ENCODE results near the gene SPEN. TPM values are rescaled to one million over a fixed set of nuclear protein-coding genes. Genes with fewer than 3 reads are reported as not detected.
"Not testable (repeated sequence)": the region's sequence is repeated elsewhere in the genome, so short reads cannot be mapped to it uniquely, and the experiment has no call there.

The SPEN gene
- total RNA-seq, 1 donor from 2014 or later: 20.5 TPM

DNA sequence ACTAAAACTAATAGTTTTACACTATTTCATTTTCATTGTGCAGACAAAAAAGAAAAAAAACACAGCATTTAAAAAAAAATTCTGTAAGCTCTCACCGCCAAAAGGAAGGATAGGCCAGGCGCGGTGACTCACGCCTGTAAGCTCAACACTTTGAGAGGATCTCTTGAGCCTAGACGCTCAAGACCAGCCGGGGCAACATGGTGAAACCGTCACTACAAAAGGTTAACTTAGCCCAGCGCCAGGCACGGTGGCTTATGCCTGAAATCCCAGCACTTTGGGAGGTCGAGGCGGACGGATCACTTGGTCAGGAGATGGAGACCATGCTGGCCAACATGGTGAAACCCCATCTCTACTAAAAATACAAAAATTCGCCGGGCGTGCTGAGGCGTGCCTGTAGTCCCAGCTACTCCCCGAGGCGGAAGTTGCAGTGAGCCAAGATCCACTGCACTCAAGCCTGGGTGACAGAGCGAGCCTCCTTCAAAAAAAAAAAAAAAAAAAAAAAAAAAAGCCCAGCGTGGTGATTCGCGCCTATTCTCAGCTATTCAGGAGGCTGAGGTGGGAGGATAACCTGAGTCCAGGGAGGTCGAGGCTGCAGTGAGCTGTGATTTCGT lies 14.3 kb upstream of the SPEN start:
- intact Hi-C loops (cut with micrococcal nuclease): loop anchor here (10.0 kb wide), 1 partner anchor 72 kb away; no protein-coding TSS in a partner anchor
- ATAC-seq (no peak), DNase-seq (peak; percentile 53)

DNA sequence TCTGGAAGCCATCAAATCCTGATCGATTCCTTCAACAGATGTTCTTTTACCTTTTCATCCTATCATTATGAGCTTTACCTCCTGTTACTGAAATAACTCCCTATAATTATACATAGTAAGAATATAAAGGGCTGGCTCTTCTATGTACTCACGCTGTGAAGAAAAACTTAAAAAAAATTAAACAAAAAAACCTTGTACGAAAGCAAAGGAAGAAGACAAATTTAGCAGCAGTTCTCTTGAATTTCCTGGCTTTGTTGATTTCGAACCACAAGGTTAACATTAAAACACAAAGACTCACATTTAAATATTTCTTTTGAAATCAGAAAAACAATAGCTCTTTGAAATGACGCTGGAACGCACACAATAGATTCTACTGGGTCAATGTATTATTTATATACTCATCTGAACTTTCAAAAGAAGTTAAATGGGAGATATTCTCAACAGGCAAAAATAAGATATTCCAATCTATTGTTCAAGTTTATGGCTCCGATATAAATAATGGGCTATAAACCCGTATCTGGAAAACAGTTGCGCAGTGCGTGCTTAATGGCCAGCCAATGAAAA lies 13.6 kb upstream of the SPEN start:
- ATAC-seq: no peak
- intact Hi-C loops (cut with micrococcal nuclease): loop anchor here (10.0 kb wide), 1 partner anchor 71 kb away; no protein-coding TSS in a partner anchor
- no peak for DNase-seq

DNA sequence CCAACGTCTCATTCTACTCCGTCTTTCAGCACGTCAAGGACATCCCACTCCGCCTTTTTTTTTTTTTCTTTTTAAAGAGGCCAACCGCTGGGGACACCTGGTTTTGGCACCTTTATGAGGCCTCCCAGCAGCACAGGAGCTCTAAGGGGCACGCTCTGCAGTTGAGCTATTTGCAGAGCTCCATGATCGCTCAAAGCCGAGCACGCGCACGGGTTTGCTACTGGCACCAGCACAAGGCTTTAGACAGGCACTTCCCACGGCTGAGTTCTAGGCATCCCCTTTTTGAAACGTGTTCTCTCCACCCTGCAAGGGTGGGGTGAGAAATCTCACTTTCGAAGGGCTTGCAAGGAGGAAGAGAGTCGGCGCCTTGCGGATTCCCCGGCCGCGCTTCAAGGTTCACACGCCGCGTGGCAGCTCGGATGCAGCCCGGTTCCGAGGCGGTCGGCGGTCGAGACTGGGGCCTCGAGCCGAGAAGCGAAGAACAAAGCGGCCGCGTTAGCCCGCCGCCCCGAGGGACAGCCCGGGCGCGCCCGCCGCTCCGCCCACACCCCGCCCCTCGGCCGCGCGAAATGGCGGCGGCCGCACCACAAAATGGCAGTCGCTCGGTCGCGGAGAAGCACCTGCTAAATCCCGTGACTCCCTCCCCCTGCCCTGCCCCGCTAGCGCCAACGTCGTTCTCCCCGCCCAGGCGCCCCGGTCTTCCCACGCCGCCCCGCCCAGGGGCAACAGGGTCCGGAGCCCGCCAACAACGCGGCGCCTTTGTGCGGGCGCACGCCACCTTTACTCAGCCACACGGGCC lies 12.9 kb upstream of the SPEN start:
- peak; percentile 83 for ATAC-seq
- DNase-seq: peak; percentile 94
- intact Hi-C loops (cut with micrococcal nuclease): loop anchor here (10.0 kb wide), 1 partner anchor 70 kb away; no protein-coding TSS in a partner anchor

DNA sequence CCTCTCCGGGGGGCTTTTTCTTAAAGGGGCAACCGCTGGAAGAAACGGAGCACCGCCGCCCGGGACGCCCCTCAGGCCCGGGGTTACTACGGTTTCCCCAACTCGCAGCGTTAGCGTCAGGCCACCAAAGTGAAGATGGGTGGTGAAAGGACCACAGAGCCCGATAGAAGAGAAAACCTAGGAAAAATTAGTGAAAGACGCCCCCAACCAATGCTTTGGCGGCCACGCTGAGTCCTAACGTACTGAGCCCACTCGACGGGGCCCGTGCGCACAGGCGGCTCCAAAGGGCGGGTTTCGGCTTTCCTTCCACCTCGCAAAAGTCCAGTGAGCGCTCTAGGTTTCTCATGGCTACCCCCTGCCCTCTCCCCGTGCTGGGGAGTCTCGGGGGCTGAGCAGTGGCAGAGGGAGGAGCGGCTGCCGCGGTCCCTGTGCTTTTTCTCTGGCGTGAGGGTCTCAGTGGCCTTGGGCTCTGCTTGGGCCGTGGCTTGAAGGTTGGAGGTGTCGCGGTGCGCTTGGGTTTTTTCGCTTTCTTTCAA lies 12.2 kb upstream of the SPEN start:
- ATAC-seq: peak; percentile 27
- DNase-seq: no peak
- intact Hi-C loops (cut with micrococcal nuclease): loop anchor here (10.0 kb wide), 1 partner anchor 70 kb away; no protein-coding TSS in a partner anchor

DNA sequence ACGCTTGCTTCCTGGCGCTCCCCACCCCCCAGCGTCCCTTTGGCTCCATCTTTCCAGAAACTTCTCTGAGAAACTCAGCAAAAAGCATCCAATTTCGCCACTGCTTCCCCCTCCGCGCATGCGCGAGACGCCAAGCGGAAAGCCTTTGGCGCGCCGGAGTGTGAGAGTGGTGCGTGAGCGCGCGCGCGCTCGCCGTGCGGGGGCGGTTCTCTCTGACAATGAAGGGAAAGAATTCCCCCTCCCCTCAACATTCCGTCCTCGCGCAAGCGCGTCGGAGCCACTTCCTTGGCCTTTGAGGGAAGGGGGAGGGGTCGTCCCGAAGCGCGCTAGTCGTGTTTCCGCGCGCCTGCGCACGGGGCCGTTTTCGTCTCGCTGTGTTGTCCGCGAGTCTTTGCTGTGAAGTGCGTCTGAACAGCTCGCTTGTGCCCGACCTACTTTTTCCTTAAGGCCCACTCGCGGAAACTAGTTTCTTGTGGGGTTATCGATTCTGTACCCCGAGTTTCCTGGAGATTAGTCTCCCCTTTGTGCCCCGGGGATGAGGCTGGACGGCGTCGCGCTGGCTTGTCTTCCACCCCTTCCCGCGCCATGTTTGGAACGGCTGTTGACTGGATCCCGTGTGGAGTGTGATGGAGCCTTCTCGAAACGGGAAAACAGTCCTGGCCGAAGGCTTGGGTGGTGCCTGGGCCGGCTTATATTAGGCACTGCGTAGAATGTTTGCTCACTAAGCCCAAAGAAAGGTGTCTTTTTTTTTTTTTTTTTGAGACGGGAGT lies 11.6 kb upstream of the SPEN start:
- ATAC-seq (peak; percentile 88), DNase-seq (peak; percentile 100)
- intact Hi-C loops (cut with micrococcal nuclease): loop anchor here (10.0 kb wide), 1 partner anchor 69 kb away; no protein-coding TSS in a partner anchor

DNA sequence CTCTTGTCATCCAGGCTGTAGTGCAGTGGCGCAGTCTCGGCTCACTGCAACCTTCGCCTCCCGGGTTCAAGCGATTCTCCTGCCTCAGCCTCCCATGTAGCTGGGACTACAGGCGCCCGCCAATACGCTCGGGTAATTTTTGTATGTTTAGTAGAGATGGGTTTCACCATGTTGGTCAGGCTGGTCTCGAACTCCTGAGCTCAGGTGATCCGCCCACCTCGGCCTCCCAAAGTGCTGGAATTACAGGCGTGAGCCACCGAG lies 11.1 kb upstream of the SPEN start:
- not testable (repeated sequence) for ATAC-seq, DNase-seq
- intact Hi-C loops (cut with micrococcal nuclease): loop anchor here (10.0 kb wide), 1 partner anchor 68 kb away; no protein-coding TSS in a partner anchor

DNA sequence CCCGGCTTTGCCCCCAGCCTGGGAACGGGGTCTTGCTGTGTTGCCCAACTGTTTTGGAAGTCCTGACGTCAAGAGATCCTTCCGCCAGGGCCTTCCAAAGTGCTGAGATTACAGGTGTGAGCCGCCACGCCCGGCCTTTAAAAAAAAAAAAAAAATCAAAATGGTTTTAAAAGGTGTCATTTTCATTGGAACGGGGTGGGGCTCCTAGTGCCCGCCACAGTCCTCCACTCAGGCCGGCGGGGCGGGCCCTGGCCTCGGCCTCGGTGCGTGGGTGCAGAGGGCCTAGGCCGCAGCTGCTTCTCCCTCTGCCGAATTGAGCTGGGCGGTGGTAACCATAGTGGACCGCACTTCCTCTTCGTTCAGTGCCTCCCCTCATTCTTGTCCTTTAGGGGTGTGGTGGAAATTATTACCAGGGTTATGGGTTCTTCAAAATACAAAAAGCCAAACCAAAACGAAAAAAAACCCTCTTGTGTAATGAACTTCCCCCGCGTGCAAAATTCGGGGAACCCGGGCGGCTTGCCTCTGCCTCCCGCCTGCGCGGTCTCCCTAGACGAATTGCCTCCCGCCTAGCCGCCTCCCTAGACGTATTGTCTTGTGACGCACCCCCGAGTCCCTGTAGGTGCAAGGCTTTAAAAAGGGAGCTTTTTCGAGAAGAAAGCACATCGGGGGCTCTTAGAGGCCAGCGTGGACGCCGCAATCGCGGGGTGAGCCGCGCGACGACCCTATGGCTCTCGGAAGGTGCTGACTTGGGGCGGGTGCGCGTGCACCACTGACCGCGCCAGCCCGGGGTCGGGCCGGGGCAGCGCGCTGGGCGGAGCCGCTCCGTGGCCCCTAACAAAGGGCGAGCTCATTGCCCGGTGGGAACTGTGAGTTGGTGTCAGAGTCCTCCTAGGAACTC lies 10.5 kb upstream of the SPEN start:
- ATAC-seq (no peak), DNase-seq (peak; percentile 64)
- intact Hi-C loops (cut with micrococcal nuclease): loop anchor here (10.0 kb wide), 1 partner anchor 68 kb away; no protein-coding TSS in a partner anchor

DNA sequence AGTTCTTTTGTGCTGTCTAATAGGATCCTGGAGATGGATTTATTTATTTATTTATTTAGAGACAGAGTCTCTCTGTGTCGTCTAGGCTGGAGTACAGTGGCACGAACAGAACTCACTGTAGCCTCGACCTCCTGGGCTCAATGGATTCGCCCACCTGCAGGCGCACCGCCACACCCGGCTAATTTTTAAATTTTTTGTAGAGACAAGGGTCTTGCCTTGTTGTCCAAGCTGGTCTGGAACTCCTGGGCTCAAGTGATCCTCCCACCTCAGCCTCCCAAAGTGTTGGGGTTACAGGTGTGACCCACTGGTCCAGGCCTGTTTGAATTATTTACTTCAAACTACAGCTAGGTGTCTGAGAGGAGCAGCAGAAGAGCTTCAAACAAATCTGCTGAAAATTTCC lies 9.6 kb upstream of the SPEN start:
- intact Hi-C loops (cut with micrococcal nuclease): loop anchor here (10.0 kb wide), 1 partner anchor 67 kb away; no protein-coding TSS in a partner anchor
- ATAC-seq (no peak), DNase-seq (no peak)

DNA sequence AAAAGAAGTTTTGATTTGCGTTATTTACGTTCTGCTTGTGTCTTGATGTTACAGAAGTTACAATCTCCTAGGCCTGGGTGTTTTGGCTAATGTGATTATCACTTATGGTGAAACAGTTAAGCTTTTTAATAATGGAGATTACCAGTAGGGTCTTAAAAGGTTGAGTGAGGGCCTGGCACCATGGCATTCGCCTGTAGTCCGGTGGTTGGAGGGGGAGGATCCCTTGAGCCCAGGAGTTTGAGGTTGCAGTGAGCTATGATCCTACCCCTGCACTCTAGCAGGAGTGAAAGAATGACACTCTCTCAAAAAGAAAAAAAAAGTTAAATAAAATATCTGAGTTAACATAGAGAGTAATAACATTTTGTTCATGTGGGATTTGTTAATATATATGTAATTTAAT lies 8.8 kb upstream of the SPEN start:
- no peak for DNase-seq
- no peak for ATAC-seq
- intact Hi-C loops (cut with micrococcal nuclease): loop anchor here (10.0 kb wide), 1 partner anchor 66 kb away; no protein-coding TSS in a partner anchor

DNA sequence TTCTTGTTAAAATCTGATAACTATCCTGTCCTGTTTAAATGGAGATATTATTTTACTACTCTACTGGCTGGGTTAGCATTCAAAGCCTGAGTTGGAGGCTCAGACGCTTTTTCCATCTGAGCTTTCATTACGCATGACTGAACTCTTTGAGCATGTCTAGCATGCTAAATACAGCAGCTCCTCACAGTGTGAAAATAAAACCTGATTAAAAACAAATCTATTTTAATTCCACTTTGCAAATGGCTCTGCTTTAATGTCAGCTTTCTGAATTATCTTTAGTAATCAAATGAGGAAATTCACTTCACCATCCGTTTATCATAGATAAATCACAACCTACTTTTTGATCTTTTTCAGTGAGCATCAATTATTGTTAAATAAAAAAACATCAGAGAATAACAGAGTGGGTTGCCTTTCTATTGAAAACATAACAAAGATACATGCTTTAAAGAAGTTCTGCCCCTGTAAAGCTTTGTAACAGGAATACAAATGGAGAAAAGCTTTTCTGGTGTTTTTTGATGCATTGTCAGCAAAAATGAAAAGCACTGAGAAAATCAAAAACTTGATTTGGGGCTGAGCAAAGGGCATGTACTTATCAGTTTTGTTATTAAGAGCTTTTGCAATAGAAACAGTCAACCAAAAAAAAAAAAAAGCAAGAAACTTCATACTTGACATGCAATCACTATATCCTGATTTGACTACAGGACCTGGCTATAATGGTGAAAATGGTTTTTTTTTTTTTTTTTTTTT lies 3.5 kb upstream of the SPEN start:
- intact Hi-C loops (cut with micrococcal nuclease): no loop called here
- no peak for DNase-seq
- no peak for ATAC-seq

DNA sequence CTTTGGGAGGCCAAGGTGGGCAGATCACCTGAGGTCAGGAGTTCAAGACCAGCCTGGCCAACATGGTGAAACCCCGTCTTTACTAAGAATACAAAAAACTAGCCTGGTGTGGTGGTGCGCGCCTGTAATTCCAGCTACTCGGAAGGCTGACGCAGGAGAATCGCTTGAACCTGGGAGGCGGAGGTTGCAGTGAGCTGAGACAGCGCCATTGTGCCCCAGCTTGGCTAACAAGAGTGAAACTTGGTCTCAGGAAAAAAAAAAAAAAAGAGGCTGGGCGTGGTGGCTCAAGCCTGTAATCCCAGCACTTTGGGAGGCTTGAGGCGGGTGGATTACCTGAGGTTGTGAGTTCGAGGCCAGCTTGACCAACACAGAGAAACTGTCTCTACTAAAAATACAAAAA lies 1.5 kb upstream of the SPEN start:
- DNase-seq; intact Hi-C loops (cut with micrococcal nuclease); ATAC-seq: not testable (repeated sequence)

DNA sequence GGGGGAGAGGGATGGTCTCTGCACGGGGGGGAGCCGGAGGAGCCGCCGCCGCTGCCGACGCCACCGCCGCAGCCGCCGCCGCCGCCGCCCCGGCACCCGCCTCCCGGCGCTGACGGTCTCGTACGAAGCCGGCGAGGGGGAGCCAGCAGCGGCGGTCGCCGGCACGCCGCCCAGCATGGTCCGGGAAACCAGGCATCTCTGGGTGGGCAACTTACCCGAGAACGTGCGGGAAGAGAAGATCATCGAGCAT lies 311 bp downstream of the SPEN start:
- DNase-seq: no peak
- intact Hi-C loops (cut with micrococcal nuclease): no loop called here
- ATAC-seq: no peak

DNA sequence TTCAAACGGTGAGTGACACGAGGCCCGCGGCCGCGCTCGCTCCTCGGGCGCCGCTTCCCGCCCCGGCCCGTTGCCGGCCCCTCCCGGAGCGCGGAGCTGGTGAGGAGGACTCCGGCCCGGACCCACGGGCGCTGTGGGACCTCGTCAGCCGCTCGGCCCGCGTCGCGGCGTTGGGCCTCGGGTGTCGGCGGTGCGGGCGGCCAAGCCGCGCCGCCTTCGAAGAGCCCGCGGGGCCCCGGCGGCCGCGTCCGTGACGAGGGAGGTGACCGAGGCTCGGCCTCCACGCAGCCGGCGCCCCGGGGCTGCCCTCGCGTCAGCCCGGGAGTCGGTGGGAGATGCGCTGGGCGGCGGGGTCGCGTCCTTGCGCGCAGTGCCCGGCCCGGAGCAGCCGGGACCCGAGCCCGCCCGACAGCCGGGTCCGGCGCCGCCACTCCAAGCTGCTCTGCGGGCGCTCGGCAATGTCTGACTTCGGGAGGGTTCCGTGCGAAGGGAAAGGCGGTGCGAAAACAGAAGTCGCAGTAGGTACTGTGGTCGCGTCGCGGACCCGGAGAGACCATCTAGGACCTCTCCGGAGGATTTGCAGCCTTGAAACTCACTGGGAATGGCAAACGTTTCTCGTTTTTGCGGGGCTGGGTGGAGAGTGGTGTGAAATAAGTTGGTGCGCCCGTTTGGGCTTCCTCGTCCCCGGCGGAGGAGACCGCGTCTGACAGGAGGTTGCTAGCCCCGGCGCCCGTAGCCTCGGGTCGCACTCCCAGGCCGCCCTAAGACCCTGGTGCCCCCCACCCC lies 829 bp downstream of the SPEN start:
- peak; percentile 8 for ATAC-seq
- peak; percentile 68 for DNase-seq
- intact Hi-C loops (cut with micrococcal nuclease): no loop called here

DNA sequence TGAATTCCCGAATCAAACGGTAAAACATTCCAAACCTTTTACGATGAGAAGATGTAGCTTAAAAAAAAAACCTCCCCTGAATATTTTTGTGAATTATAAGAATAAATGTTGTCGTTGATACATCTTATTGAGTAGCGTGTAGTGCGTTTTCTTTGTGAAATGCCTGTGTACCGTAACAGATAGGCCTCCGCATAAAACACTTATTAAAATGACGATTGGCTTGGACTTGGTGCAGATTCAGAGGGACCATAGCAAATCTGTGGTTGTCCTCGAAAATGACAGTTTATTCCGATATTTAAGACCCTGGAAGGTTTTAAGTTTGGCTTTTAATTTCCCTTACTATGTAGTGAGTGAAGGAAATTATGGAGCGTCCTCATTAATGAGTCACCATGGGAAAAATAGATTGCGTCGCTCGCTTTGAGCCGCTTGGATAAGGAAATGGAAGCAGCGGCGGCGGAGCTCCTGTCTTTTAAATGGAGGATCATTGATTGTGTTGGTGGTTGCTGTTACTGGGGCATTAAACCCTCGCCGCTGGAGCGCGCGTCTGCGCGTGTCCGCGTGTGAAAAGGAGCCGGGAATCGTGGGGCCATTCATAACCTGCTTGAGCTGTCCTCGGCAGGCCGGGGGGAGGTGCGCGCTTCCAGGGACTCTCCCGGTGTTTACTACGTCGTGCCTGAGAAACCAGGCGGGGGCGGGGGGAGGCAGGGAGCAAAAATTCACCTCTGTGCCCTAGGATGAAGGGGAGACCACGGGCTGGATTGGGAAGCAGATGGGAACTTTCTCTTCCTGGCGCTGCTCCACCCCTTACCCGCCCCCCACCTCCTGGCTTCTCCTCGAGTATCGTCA lies 1.6 kb downstream of the SPEN start:
- peak; percentile 44 for ATAC-seq
- intact Hi-C loops (cut with micrococcal nuclease): no loop called here
- DNase-seq: peak; percentile 87

DNA sequence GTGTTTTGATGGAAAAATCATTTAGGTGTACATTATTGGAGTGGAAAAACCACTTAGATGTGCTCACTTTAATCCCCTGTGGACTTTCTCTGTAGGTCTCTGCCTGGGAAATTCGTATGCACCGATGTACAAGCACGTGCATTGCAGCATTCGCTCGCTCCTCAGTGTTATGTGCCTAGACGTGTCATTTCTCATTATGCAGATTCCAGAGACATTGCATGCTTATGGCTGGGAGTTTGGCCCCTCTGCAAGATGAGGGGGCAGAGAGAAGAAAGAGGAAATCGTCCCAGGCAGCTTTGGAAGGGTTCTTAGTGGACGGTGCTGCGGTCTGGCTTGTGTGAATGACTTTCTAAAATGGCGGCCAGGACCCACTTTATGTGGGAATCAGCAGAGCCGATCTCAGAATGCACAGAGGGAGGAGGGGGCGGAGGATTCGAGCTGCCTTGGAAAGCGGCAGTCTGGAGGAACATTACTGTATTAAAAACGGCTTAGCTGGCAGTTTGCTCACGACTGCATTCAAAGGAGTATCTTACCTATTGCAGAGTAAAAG lies 2.3 kb downstream of the SPEN start:
- no peak for DNase-seq
- intact Hi-C loops (cut with micrococcal nuclease): no loop called here
- no peak for ATAC-seq

DNA sequence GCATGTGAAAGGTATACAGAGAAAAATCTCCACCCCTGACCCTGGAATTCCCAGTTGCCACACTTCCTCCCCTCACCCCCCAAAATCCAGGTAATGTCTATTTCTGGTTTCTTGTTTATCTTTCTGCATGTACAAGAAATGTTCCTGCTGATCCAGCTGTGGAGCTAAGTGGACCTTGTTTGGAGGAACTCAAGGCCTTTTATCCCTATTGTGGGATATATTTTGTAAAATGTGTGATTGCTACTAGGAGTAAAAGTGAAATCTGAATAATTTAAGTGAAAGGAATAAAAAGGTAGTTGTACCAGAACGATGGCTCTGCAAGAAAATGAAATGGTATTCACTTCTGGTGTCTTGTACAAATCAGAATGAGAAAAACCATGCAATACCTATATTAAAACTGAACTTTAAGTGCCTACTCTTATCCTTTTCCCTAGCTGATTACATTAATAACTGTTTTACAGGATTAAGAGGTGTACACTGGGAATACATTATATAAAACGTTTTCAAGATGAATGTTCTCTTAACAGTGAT lies 3.0 kb downstream of the SPEN start:
- DNase-seq (no peak), ATAC-seq (no peak)
- intact Hi-C loops (cut with micrococcal nuclease): no loop called here

All from left ventricle myocardium superior (tissue), 1 donor.